GM23248 (cell line): ENCODE results near the gene GLCCI1. TPM values are rescaled to one million over a fixed set of nuclear protein-coding genes. Genes with fewer than 3 reads are reported as not detected.

Experiments
- DNase-seq: peaks from one replicate; pipeline ENCODE4 v3.0.0-alpha.2; 2015
- H2AFZ ChIP-seq: fragments of 200-600 bp; sonication (generic); 2 replicates; pipeline ENCODE4 v1.6.1; 2016; ENCODE audit warnings: antibody characterized with exemption
- H3F3A ChIP-seq: fragments of 200-600 bp; sonication (generic); 2 replicates; pipeline ENCODE4 v1.6.1; 2016; ENCODE audit warnings: mild to moderate bottlenecking, antibody characterized with exemption, mixed run types; ENCODE audit not compliant: insufficient read depth
- H3K27ac ChIP-seq: fragments of 200-600 bp; sonication (generic); 2 replicates; pipeline ENCODE4 v1.5.1; 2016; ENCODE audit warnings: mild to moderate bottlenecking
- H3K27me3 ChIP-seq: fragments of 200-600 bp; sonication (generic); replicated peaks from 2 replicates; pipeline ENCODE4 v1.6.1; 2016; ENCODE audit warnings: mild to moderate bottlenecking; ENCODE audit not compliant: insufficient read depth
- H3K36me3 ChIP-seq: fragments of 200-600 bp; sonication (generic); 2 replicates; pipeline ENCODE4 v1.6.1; 2016; ENCODE audit warnings: low read depth, mild to moderate bottlenecking
- H3K4me1 ChIP-seq: fragments of 200-600 bp; sonication (generic); 2 replicates; pipeline ENCODE4 v1.6.1; 2016; ENCODE audit warnings: mild to moderate bottlenecking; ENCODE audit not compliant: insufficient read depth
- H3K4me2 ChIP-seq: fragments of 200-600 bp; sonication (generic); one replicate; pipeline ENCODE4 v1.6.1; 2016; ENCODE audit warnings: mild to moderate bottlenecking; ENCODE audit not compliant: unreplicated experiment
- H3K4me3 ChIP-seq: fragments of 200-600 bp; sonication (generic); 2 replicates; pipeline ENCODE4 v1.5.1; 2016; ENCODE audit warnings: mild to moderate bottlenecking
- H3K79me2 ChIP-seq: fragments of 200-600 bp; sonication (generic); 2 replicates; pipeline ENCODE4 v1.6.1; 2016; ENCODE audit warnings: mild to moderate bottlenecking; ENCODE audit not compliant: insufficient read depth
- H3K9ac ChIP-seq: fragments of 200-600 bp; sonication (generic); 2 replicates; pipeline ENCODE4 v1.6.1; 2016; ENCODE audit warnings: mild to moderate bottlenecking
- H3K9me2 ChIP-seq: fragments of 200-600 bp; sonication (generic); 2 replicates; pipeline ENCODE4 v1.6.1; 2016; ENCODE audit warnings: mixed run types, mild to moderate bottlenecking, moderate library complexity; ENCODE audit not compliant: insufficient read depth
- H3K9me3 ChIP-seq: fragments of 200-600 bp; sonication (generic); one replicate; pipeline ENCODE4 v1.6.1; 2017; ENCODE audit warnings: low read depth
- H4K20me1 ChIP-seq: fragments of 200-600 bp; sonication (generic); 2 replicates; pipeline ENCODE4 v1.6.0; 2016; ENCODE audit not compliant: insufficient read depth
- EZH2 ChIP-seq: fragments of 200-600 bp; sonication (generic); IDR thresholded peaks from 2 replicates; pipeline ENCODE4 v1.6.1; 2018; ENCODE audit warnings: antibody characterized with exemption, mild to moderate bottlenecking; ENCODE audit not compliant: insufficient read depth, poor library complexity, severe bottlenecking
- EZH2phosphoT487 ChIP-seq: fragments of 200-600 bp; sonication (generic); IDR thresholded peaks from 2 replicates; pipeline ENCODE4 v1.6.1; 2018; ENCODE audit warnings: antibody characterized with exemption, moderate library complexity, mild to moderate bottlenecking, low read depth; ENCODE audit not compliant: insufficient read depth
- WGBS, 2 experiments: methylation state at CpG; one replicate each; pipeline ENCODE4 v1.1.6; 2015 to 2017; ENCODE audit warnings: low lambda C conversion rate in 2 of 2, low coverage in 1 of 2; ENCODE audit errors: missing lambda C conversion rate in 2 of 2; 5-methylcytosine and 5-hydroxymethylcytosine counted together
- in situ Hi-C: fragments of 300-500 bp; cut with MboI; formaldehyde crosslinking; loops from 2 replicates; pipeline ENCODE4 v1.15.0; 2020
- polyA plus RNA-seq: library from polyadenylated mRNA; unstranded; fragments of >200 nt; fragmentation: Nextera tagmentation; extraction: Ambion mirVana; gene quantifications from 2 replicates; pipeline ENCODE4 v1.2.1, GENCODE V29; 2016
- total RNA-seq: library from RNA; depleted of rRNA; stranded (reverse); fragments of >200 nt; shearing (Covaris generic); gene quantifications from 2 replicates; pipeline ENCODE4 v1.2.3, GENCODE V29; 2014

GLCCI1 gene
- total and polyA plus RNA-seq, 2 experiments from 2014 or later: 2.5 to 3.0 TPM

DNA sequence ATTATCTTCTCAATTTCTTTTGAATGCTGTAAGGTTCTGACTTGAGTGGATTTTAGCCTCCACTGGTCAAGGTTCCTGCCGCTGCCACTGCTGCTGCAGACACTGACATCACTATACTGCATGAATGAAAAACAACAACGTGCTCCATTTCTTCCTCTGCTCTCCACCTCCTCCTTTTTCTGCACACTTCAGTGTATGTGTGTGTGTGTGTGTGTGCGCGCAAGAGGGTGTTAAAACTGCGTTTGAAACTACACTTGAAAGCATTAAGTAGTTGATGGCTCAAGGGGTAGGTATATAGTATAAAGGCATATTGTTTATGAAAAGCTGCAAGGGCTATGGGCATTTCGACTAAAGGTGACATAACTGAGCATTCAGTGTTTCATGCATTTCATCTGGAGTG, 3.5 kb downstream of the GLCCI1 start:
- no peak for TF ChIP-seq EZH2
- TF ChIP-seq EZH2phosphoT487: no peak
- H3K36me3 ChIP-seq: no peaks in the 10 kb centered on the region
- H3K9me2 ChIP-seq: no peaks in the 10 kb centered on the region
- no peak overlapping the region for H3K4me2 ChIP-seq
- WGBS, 2 experiments: 75 to 77% methylated on average over 6 of the region's 6 CpGs
- no peaks in the 10 kb centered on the region for H3K27me3 ChIP-seq
- no peak overlapping the region for H3K4me3 ChIP-seq
- peaks cover 31% of the 10 kb centered on the region; the same call in 1 of the 2 replicates for H3K79me2 ChIP-seq
- peaks cover 3% of the 10 kb centered on the region; the same call in 1 of the 2 replicates for H3F3A ChIP-seq
- no peak overlapping the region for H3K9ac ChIP-seq
- no peaks in the 10 kb centered on the region for H4K20me1 ChIP-seq
- no peak overlapping the region for H3K27ac ChIP-seq
- no peak overlapping the region for H2AFZ ChIP-seq
- no peaks in the 10 kb centered on the region for H3K9me3 ChIP-seq
- in situ Hi-C loops: no loop called here
- no peak for DNase-seq
- peaks cover 14% of the 10 kb centered on the region for H3K4me1 ChIP-seq

GRCh38 chr7:7972922-7973594, 4.5 kb downstream of the GLCCI1 start:
- Histone ChIP-seq H3K9me2 (no peaks in the 10 kb centered on the region), H3K27me3 (no peaks in the 10 kb centered on the region), H3K36me3 (no peaks in the 10 kb centered on the region), H3F3A (peaks cover 3% of the 10 kb centered on the region; the same call in 1 of the 2 replicates), H3K4me3 (no peak overlapping the region), H2AFZ (peak overlapping the region; percentile 52), H3K79me2 (peaks cover 34% of the 10 kb centered on the region; the same call in 1 of the 2 replicates), H4K20me1 (no peaks in the 10 kb centered on the region), H3K4me1 (peaks cover 7% of the 10 kb centered on the region; the same call in 1 of the 2 replicates), H3K4me2 (no peak overlapping the region), H3K9me3 (no peaks in the 10 kb centered on the region), H3K9ac (no peak overlapping the region), H3K27ac (no peak overlapping the region)
- no peak for TF ChIP-seq EZH2
- TF ChIP-seq EZH2phosphoT487: no peak
- in situ Hi-C loops: no loop called here
- WGBS, 2 experiments: 54 to 57% methylated on average over 2 of the region's 2 CpGs
- no peak for DNase-seq

GRCh38 chr7:7976677-7977076, 8.1 kb downstream of the GLCCI1 start:
- H3K79me2 ChIP-seq: peaks cover 34% of the 10 kb centered on the region; the same call in 1 of the 2 replicates
- H2AFZ ChIP-seq: no peak overlapping the region
- H3K9ac ChIP-seq: no peak overlapping the region
- H3K9me2 ChIP-seq: no peaks in the 10 kb centered on the region
- H3F3A ChIP-seq: no peaks in the 10 kb centered on the region
- no peak for DNase-seq
- no peak overlapping the region for H3K4me2 ChIP-seq
- no peaks in the 10 kb centered on the region for H3K27me3 ChIP-seq
- H3K4me1 ChIP-seq: no peaks in the 10 kb centered on the region
- no peaks in the 10 kb centered on the region for H3K36me3 ChIP-seq
- no peaks in the 10 kb centered on the region for H3K9me3 ChIP-seq
- H3K27ac ChIP-seq: no peak overlapping the region
- H3K4me3 ChIP-seq: no peak overlapping the region
- WGBS, 2 experiments: 95 to 96% methylated on average over 3 of the region's 3 CpGs
- in situ Hi-C loops: no loop called here
- H4K20me1 ChIP-seq: no peaks in the 10 kb centered on the region
- TF ChIP-seq EZH2phosphoT487 (no peak), EZH2 (no peak)

- TF ChIP-seq EZH2 (no peak), EZH2phosphoT487 (no peak)
- DNase-seq: no peak
- no peak overlapping the region for H3K4me2 ChIP-seq
- no peaks in the 10 kb centered on the region for H4K20me1 ChIP-seq
- no peaks in the 10 kb centered on the region for H3F3A ChIP-seq
- H3K27ac ChIP-seq: no peak overlapping the region
- no peak overlapping the region for H3K9ac ChIP-seq
- 90 to 96% methylated on average over 2 of the region's 2 CpGs for WGBS, 2 experiments
- in situ Hi-C loops: no loop called here
- no peaks in the 10 kb centered on the region for H3K36me3 ChIP-seq
- no peaks in the 10 kb centered on the region for H3K9me3 ChIP-seq
- no peaks in the 10 kb centered on the region for H3K27me3 ChIP-seq
- no peak overlapping the region for H3K4me3 ChIP-seq
- H3K4me1 ChIP-seq: no peaks in the 10 kb centered on the region
- no peak overlapping the region for H2AFZ ChIP-seq
- no peaks in the 10 kb centered on the region for H3K9me2 ChIP-seq
- H3K79me2 ChIP-seq: peaks cover 30% of the 10 kb centered on the region; the same call in 1 of the 2 replicates
Measured at GRCh38 chr7:7977774-7978173, 9.2 kb downstream of the GLCCI1 start.
